ENCODE data around the gene ATP2B3. TPM values are rescaled to one million over a fixed set of nuclear protein-coding genes. Genes with fewer than 3 reads are reported as not detected.

Gene ATP2B3
- total RNA-seq, 4 donors from 2014 or later = not detected

- ATAC-seq (ENCODE audit: low FRiP score) = no peak
- DNase-seq (ENCODE audit: low spot score) = no peak
- TF ChIP-seq, protein P1, sequence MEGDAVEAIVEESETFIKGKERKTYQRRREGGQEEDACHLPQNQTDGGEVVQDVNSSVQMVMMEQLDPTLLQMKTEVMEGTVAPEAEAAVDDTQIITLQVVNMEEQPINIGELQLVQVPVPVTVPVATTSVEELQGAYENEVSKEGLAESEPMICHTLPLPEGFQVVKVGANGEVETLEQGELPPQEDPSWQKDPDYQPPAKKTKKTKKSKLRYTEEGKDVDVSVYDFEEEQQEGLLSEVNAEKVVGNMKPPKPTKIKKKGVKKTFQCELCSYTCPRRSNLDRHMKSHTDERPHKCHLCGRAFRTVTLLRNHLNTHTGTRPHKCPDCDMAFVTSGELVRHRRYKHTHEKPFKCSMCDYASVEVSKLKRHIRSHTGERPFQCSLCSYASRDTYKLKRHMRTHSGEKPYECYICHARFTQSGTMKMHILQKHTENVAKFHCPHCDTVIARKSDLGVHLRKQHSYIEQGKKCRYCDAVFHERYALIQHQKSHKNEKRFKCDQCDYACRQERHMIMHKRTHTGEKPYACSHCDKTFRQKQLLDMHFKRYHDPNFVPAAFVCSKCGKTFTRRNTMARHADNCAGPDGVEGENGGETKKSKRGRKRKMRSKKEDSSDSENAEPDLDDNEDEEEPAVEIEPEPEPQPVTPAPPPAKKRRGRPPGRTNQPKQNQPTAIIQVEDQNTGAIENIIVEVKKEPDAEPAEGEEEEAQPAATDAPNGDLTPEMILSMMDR (IDR thresholded peaks at IDR 0.05) = no peak
Observed at GRCh38 chrX:153590961-153591956, 73.8 kb downstream of the ATP2B3 start.

DNA sequence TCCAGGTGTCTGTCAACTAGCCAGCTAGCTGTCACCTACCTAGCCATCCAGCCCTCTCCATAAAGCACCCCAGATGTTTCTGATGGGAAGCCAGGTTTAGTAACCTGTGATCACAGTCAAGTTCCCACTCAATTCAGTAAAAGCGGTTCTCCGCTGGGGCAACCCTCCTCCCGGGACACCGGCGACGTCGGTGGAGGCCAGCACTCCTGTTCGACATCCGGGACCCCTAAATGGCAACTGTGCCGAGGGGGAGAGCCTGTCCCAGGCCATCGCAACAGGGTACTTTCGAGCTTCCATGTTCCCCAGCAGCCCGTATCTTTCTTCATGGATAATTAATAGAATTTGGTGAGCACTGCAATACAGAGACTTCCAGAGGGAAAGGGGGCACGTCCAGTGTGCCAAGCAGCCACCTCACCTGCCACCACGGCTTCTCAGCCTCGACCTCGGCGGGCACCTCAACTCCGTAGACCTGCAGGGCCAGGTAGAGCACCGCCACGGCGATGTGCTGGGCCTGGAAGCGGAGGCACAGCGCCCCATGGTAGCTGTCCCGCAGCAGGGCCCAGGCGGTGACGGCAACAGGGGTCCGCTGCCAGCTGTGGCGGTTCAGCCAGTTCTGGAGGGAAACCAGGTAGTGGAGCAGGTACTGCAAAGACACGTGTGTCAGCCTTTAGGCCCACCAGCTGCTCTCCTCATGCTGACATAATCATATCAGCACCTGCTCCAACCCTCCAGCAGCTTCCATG lies 74.8 kb downstream of the ATP2B3 start:
- ATAC-seq (ENCODE audit: low FRiP score) (no peak), DNase-seq (ENCODE audit: low spot score) (no peak)
- TF ChIP-seq, protein P1 (IDR thresholded peaks at IDR 0.05) = no peak

DNA sequence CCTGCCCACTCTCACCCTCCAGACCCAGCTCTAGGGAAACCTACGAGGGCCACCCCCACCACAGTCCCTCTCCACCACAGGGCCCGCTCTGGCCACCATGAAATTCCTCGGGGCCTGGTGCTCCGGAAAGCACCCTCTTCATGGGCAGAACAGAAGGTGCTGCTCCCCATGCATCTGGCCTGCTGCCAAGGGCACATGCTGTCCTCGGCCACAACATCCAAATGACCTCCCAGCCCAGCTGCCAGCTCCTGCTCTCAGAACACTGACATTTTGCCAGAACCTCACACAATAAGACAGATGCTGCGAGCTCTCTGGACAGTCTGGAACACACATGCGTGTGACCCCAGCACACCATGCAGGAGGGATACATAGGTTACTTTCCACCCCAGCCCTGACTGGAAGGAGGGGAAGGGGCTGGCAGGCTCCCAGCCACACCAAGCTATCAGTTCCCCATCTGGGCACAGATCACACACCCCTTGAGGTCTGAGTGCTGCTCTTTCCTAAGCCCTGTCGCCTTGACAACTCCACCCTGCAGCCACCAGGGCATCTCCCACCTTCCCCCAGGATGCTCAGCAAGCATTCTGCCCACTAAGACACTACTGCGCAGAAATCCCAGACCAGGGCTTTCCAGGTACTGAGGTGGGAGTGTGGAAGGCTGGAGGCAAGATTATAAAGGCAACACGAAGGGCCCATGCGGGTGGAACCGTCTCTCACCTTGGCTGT lies 75.7 kb downstream of the ATP2B3 start:
- ATAC-seq (ENCODE audit: low FRiP score) (no peak), DNase-seq (ENCODE audit: low spot score) (no peak)
- TF ChIP-seq, protein P1 (IDR thresholded peaks at IDR 0.05) = no peak

- DNase-seq (ENCODE audit: low spot score) (no peak), ATAC-seq (ENCODE audit: low FRiP score) (no peak)
- TF ChIP-seq, protein P1 (IDR thresholded peaks at IDR 0.05) = no peak
Observed at GRCh38 chrX:153593811-153594500, 76.5 kb downstream of the ATP2B3 start.

GRCh38 chrX:153595387-153595786 lies 77.9 kb downstream of the ATP2B3 start:
- ATAC-seq (ENCODE audit: low FRiP score) (no peak), DNase-seq (ENCODE audit: low spot score) (no peak)
- TF ChIP-seq, protein P1 (IDR thresholded peaks at IDR 0.05) = no peak
